Medulla oblongata (tissue), 1 donor: ENCODE results near the gene TCERG1L.
"Not testable (repeated sequence)": the region's sequence is repeated elsewhere in the genome, so short reads cannot be mapped to it uniquely, and the experiment has no call there.

Source experiments
- DNase-seq: peaks from one replicate; pipeline ENCODE4 v3.0.0-alpha.2; 2015; ENCODE audit errors: extremely low spot score

Gene TCERG1L

GRCh38 chr10:131184503-131184902 is 127.0 kb downstream of the TCERG1L start:
- no peak for DNase-seq

- no peak for DNase-seq
Measured at GRCh38 chr10:131183546-131184045, 127.9 kb downstream of the TCERG1L start.

GRCh38 chr10:131181456-131181855 is 130.1 kb downstream of the TCERG1L start:
- no peak for DNase-seq

- DNase-seq = no peak
Measured at GRCh38 chr10:131180740-131181415, 130.6 kb downstream of the TCERG1L start.

- DNase-seq = no peak
Measured at GRCh38 chr10:131180086-131180485, 131.4 kb downstream of the TCERG1L start.

GRCh38 chr10:131179361-131179760 is 132.2 kb downstream of the TCERG1L start:
- DNase-seq = no peak

GRCh38 chr10:131178521-131179331 is 132.8 kb downstream of the TCERG1L start:
- no peak for DNase-seq

GRCh38 chr10:131177431-131178327 is 133.8 kb downstream of the TCERG1L start:
- DNase-seq = no peak

- no peak for DNase-seq
Measured at GRCh38 chr10:131176907-131177306, 134.6 kb downstream of the TCERG1L start.

- not testable (repeated sequence) for DNase-seq
Measured at GRCh38 chr10:131176324-131176723, 135.2 kb downstream of the TCERG1L start.

GRCh38 chr10:131175891-131176290 is 135.6 kb downstream of the TCERG1L start:
- no peak for DNase-seq

- no peak for DNase-seq
Measured at GRCh38 chr10:131174651-131175540, 136.6 kb downstream of the TCERG1L start.

- DNase-seq = no peak
Measured at GRCh38 chr10:131174211-131174565, 137.3 kb downstream of the TCERG1L start.

- DNase-seq = no peak
Measured at GRCh38 chr10:131173484-131174210, 137.9 kb downstream of the TCERG1L start.

GRCh38 chr10:131172433-131172832 is 139.1 kb downstream of the TCERG1L start:
- DNase-seq = no peak

- DNase-seq = no peak
Measured at GRCh38 chr10:131169146-131169545, 142.4 kb downstream of the TCERG1L start.

- DNase-seq = no peak
Measured at GRCh38 chr10:131168238-131168875, 143.2 kb downstream of the TCERG1L start.

GRCh38 chr10:131167036-131167860 is 144.3 kb downstream of the TCERG1L start:
- no peak for DNase-seq

GRCh38 chr10:131166486-131166885 is 145.0 kb downstream of the TCERG1L start:
- DNase-seq = no peak
